Heart left ventricle (tissue), 16 donors: ENCODE results near the gene CELF4. TPM values are rescaled to one million over a fixed set of nuclear protein-coding genes. Genes with fewer than 3 reads are reported as not detected.

Source experiments
- ATAC-seq, 4 donors: fragments of 200-7000 bp; cut with Tn5 transposase; one replicate each; pipeline ENCODE4 v1.9.1; 2020 to 2022; ENCODE audit warnings: moderate library complexity in 4 of 4, mild to moderate bottlenecking in 3 of 4, moderate number of reproducible peaks in 1 of 4
- DNase-seq, 5 donors: peaks; one replicate each; pipeline ENCODE4 v3.0.0-alpha.2; 2020
- H3K27ac ChIP-seq, 12 donors: fragments of 200-600 bp; sonication (generic) in 4 of 12; one replicate each; pipeline versions ENCODE4 v1.5.0 to v1.8.0; 2016 to 2022; ENCODE audit warnings: mild to moderate bottlenecking in 2 of 12
- H3K27me3 ChIP-seq, 9 donors: fragments of 200-600 bp; sonication (generic) in 2 of 9; one replicate each; pipeline versions ENCODE4 v1.5.1 to v1.8.0; 2016 to 2022; ENCODE audit warnings: mild to moderate bottlenecking in 3 of 9
- H3K36me3 ChIP-seq, 9 donors: fragments of 200-600 bp; sonication (generic) in 2 of 9; one replicate each; pipeline versions ENCODE4 v1.5.0 to v1.8.0; 2018 to 2022; ENCODE audit warnings: mild to moderate bottlenecking in 2 of 9
- H3K4me1 ChIP-seq, 12 donors: fragments of 200-600 bp; sonication (generic) in 4 of 12; one replicate each; pipeline versions ENCODE4 v1.5.0 to v1.8.0; 2016 to 2022; ENCODE audit warnings: mild to moderate bottlenecking in 3 of 12
- H3K4me3 ChIP-seq, 12 donors: fragments of 200-600 bp; sonication (generic) in 4 of 12; one replicate each; pipeline versions ENCODE4 v1.5.0 to v1.8.0; 2017 to 2022; ENCODE audit warnings: mild to moderate bottlenecking in 9 of 12, moderate library complexity in 4 of 12
- H3K9me3 ChIP-seq, 12 donors: fragments of 200-600 bp; sonication (generic) in 4 of 12; one replicate each; pipeline versions ENCODE4 v1.5.0 to v1.8.0; 2016 to 2022; ENCODE audit warnings: mild to moderate bottlenecking in 1 of 12
- POLR2A ChIP-seq, 2 donors: fragments of 450-650 bp; IDR thresholded peaks; one replicate each; pipeline ENCODE4 v1.6.1; 2017; ENCODE audit warnings: antibody characterized with exemption in 2 of 2, mild to moderate bottlenecking in 2 of 2, moderate library complexity in 2 of 2
- WGBS, 4 donors: extraction: QIAGEN DNeasy Blood & Tissue Kit in 2 of 4; methylation state at CpG; one replicate each; pipeline versions ENCODE4 v1.1.5 to v1.1.7; 2013 to 2018; 5-methylcytosine and 5-hydroxymethylcytosine counted together
- intact Hi-C, 10 donors: fragments of 100-400 bp; cut with DNase I; formaldehyde crosslinking; loops; one replicate each; pipeline versions ENCODE4 v1.11.1 to v1.14.2; 2022
- polyA plus RNA-seq, 2 donors: library from polyadenylated mRNA; stranded (reverse); fragments of 200-250 nt; gene quantifications; one replicate each; pipeline ENCODE4 v1.2.3, GENCODE V29; 2013
- total RNA-seq, 9 donors: library from RNA; depleted of rRNA in 2 of 9; stranded (reverse); fragments of >200 nt in 2 of 9; fragmentation: NEBNext Ultra II Directional in 3 of 9; extraction: Animal tissue kit (Norgen Biotek cat#: 25700) in 3 of 9; gene quantifications; one replicate each; pipeline versions ENCODE4 v1.1.0 to v1.2.4, GENCODE V29; 2016 to 2023
- TF ChIP-seq, protein P1 (sequence below), 12 donors: fragments of 200-600 bp; sonication (generic) in 4 of 12; IDR thresholded peaks; one replicate each; pipeline versions ENCODE4 v1.5.0 to v1.8.0; 2018 to 2022; ENCODE audit warnings: antibody characterized with exemption in 12 of 12, mild to moderate bottlenecking in 5 of 12
- donor health status: ischemic (EF 13 %, LVEDD 7.1; RV severe dilation, severe dysfunction).
- donor health status: healthy with polysubstance abuse.
- donor health status: DM: no; HTN: yes; CAD: no.
- donor health status: DM: no; HTN: no; CAD: no.
- donor health status: ischemic (EF 25% LVEDD 6.9; RV normal size, moderate dysfunction).
- donor health status: ischemic (EF 25% LVEDD 5.7; RV mildly dilated, moderate dysfunction).
- donor health status: healthy.
- donor health status: DM: yes; HTN: yes; CAD: no.
- donor health status: ischemic (EF 35%, LVEDD 5.7; RV mildly dilated, moderate dysfunction).
- donor health status: nonischemic (EF 11% LVEDD 7.7; RV severe dilation, severe dysfunction).
- donor health status: DM: yes; HTN: yes; CAD: no.
- donor health status: PGD.
- donor health status: ischemic (EF 29% LVEDD 5.4; RV normal size, mild dysfunction).
- donor health status: nonischemic (EF 23%, LVEDD 6.1; RV moderate dilation, normal function).

Gene CELF4
- total and polyA plus RNA-seq, 11 donors = 0.11 to 0.67 (median 0.40) TPM; not detected in 3

DNA sequence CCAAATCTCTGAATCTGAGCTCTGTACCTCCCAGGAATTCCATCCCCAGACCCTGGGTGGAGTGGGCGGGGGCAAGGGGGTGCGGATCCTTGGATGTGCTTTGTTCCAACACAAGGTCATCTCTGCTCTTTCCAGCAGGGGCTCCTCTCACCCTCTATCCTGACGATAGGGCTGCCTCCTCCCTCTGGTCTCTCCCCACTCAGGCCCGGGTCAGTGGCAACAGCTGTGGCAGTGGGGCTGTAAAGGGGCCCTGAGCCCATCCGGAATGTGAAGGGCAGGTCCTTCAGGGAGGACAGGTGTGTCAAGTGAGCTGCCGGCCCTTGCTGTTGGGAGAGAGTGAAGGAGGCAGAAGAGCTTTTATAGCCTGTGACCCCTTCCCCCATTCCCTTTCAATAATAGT, 167.8 kb downstream of the CELF4 start:
- no peaks in the 10 kb centered on the region for H3K36me3 ChIP-seq
- no peak for DNase-seq
- TF ChIP-seq, protein P1, sequence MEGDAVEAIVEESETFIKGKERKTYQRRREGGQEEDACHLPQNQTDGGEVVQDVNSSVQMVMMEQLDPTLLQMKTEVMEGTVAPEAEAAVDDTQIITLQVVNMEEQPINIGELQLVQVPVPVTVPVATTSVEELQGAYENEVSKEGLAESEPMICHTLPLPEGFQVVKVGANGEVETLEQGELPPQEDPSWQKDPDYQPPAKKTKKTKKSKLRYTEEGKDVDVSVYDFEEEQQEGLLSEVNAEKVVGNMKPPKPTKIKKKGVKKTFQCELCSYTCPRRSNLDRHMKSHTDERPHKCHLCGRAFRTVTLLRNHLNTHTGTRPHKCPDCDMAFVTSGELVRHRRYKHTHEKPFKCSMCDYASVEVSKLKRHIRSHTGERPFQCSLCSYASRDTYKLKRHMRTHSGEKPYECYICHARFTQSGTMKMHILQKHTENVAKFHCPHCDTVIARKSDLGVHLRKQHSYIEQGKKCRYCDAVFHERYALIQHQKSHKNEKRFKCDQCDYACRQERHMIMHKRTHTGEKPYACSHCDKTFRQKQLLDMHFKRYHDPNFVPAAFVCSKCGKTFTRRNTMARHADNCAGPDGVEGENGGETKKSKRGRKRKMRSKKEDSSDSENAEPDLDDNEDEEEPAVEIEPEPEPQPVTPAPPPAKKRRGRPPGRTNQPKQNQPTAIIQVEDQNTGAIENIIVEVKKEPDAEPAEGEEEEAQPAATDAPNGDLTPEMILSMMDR (IDR thresholded peaks at IDR 0.05) = no peak
- TF ChIP-seq POLR2A (IDR thresholded peaks at IDR 0.05) = no peak
- no peaks in the 10 kb centered on the region for H3K9me3 ChIP-seq
- H3K27me3 ChIP-seq = peaks cover 0 to 13% (median 0%) of the 10 kb centered on the region in 9 donors
- no peak overlapping the region for H3K4me3 ChIP-seq
- H3K27ac ChIP-seq = no peak overlapping the region
- intact Hi-C loops = no loop called here
- 84 to 90% (median 85%) methylated on average over 6 of the region's 6 CpGs for WGBS, 4 donors
- peaks cover 0 to 19% (median 10%) of the 10 kb centered on the region in 12 donors for H3K4me1 ChIP-seq
- ATAC-seq = no peak

DNA sequence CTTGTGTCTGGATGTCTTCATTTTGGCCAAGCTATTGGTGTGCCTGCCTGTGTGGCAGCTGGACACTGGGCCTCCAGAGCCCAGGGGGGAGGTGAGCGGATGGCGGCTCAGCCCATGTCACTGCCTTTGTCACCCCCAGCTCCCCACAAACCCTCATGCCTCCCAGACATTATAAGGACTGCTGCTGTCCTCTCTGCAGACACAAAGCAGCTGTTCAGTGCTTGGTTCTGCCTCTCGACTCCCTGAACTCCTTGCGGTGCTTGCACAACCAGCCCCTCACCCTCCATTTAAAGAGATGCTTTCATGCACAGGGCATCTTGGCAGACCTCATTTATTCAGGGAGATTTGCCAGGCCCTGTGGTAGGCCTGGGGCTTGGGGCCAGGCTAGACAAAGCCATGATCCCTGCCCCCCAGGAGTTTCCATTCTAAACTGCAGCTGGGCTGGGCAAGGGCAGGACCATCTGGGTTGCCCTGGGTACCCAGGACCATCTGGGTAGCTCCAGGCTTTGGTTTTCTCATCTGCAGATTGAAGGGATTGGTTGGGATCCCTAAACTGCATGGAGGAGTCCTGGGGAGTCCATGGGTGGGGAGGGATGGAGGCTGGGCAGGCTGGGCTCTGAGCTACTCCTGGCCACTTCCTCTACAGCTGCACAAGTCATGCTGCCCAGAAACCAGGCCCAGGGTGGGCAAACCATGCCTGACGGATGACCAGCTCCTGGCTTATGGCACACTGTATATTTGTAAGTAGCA, 168.5 kb downstream of the CELF4 start:
- no peak overlapping the region for H3K27ac ChIP-seq
- DNase-seq (no peak), ATAC-seq (no peak)
- peaks cover 0 to 13% (median 0%) of the 10 kb centered on the region in 9 donors for H3K27me3 ChIP-seq
- no peak overlapping the region for H3K4me3 ChIP-seq
- peaks cover 0 to 14% (median 7%) of the 10 kb centered on the region in 12 donors for H3K4me1 ChIP-seq
- no peaks in the 10 kb centered on the region for H3K9me3 ChIP-seq
- intact Hi-C loops = no loop called here
- 79 to 86% (median 84%) methylated on average over 3 to 5 of the region's 5 CpGs for WGBS, 4 donors
- H3K36me3 ChIP-seq = no peaks in the 10 kb centered on the region
- no peak for TF ChIP-seq POLR2A (IDR thresholded peaks at IDR 0.05)
- TF ChIP-seq, protein P1 (IDR thresholded peaks at IDR 0.05) = no peak

DNA sequence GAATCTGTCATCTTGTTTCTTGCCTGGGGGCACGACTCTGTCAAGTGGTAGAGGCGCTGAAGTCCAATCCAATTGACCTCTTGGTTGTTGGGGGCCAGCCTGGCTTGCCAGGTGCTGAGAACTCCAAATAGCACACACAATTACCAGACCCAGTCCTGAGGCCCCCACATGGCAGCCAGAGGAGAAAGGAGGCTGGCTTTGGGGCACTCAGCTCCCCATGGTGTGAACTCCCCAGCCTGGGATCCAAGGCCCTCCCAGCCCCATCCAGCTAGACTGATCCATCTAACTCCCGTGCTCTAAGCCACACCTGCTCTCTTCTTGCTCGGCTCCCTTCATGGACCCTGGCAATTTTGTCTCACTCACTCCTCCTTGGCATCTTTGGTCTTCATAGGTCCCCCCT, 170.0 kb downstream of the CELF4 start:
- TF ChIP-seq, protein P1 (IDR thresholded peaks at IDR 0.05) = no peak
- no peak for TF ChIP-seq POLR2A (IDR thresholded peaks at IDR 0.05)
- Histone ChIP-seq H3K36me3 (no peaks in the 10 kb centered on the region), H3K27me3 (peaks cover 0 to 13% (median 0%) of the 10 kb centered on the region in 9 donors), H3K4me1 (peaks cover 0 to 14% (median 7%) of the 10 kb centered on the region in 12 donors), H3K27ac (no peak overlapping the region), H3K4me3 (no peak overlapping the region), H3K9me3 (no peaks in the 10 kb centered on the region)
- 96 to 98% (median 97%) methylated on average over 4 of the region's 4 CpGs for WGBS, 4 donors
- DNase-seq (no peak), ATAC-seq (no peak)
- intact Hi-C loops = no loop called here

DNA sequence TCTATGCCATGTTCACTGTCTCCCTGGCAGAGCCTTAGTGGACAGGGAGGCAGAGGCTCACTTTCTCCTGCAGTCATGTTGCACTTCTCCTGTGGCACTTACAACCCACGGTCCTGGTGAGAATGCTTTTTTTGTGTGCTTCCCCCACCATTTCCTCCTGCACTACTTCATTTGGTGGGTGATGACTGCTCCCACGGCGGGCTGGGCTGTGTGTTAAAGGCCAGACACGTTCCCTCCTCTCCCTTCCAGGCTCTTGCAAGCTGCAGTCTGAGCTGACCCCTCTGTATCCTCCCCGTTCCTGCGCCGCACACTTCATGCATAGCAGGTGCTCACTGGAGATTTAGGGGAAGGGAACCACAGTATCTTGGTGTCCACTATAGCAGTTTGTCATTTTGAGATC, 170.5 kb downstream of the CELF4 start:
- WGBS, 4 donors = 83 to 89% (median 87%) methylated on average over 7 of the region's 7 CpGs

More for the DNA sequence above, 170.5 kb downstream of the CELF4 start:
- H3K4me3 ChIP-seq = no peak overlapping the region
- intact Hi-C loops = no loop called here
- H3K4me1 ChIP-seq = peaks cover 0 to 14% (median 7%) of the 10 kb centered on the region in 12 donors
- DNase-seq (no peak), ATAC-seq (no peak)
- H3K27ac ChIP-seq = no peak overlapping the region
- TF ChIP-seq, protein P1 (IDR thresholded peaks at IDR 0.05) = no peak
- TF ChIP-seq POLR2A (IDR thresholded peaks at IDR 0.05) = no peak
- peaks cover 0 to under 1% (median 0%) of the 10 kb centered on the region in 12 donors for H3K9me3 ChIP-seq
- H3K27me3 ChIP-seq = peaks cover 0 to 13% (median 0%) of the 10 kb centered on the region in 9 donors
- H3K36me3 ChIP-seq = no peaks in the 10 kb centered on the region
